ENCODE data around the gene ADGRG4. TPM values are rescaled to one million over a fixed set of nuclear protein-coding genes. Genes with fewer than 3 reads are reported as not detected.

Gene ADGRG4
- total and polyA plus RNA-seq, 4 donors: under 0.01 TPM; not detected in 3

DNA sequence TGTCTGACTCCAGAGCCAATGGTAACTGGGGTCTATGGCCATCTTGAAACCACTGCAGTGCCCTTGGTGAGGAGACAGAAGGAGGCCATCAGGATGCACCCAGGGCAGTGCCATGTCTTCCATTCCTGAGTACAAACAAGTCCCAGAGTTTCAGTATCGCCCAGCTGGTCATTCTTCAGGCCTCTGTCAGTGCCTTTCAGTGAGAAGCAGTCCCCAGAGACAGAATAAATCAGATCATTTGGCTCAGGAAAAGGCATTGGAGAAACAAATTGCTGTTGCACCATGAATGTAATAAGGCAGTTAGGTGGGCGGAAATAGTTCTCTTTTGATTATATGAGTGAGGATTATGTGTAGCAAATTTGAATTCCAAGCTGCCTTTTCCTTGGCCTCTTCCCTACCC, 21.3 kb downstream of the ADGRG4 start:
- no peak for TF ChIP-seq FOXA2 (IDR thresholded peaks at IDR 0.05)
- Histone ChIP-seq H3K9me3 (ENCODE audit: control insufficient read depth in 4 of 4, low read length in 3 of 4) (no peaks in the 10 kb centered on the region), H3K36me3 (ENCODE audit: control insufficient read depth in 4 of 4, insufficient read depth in 3 of 4, low read depth in 1 of 4, low read length in 3 of 4) (no peaks in the 10 kb centered on the region), H3K4me1 (ENCODE audit: control insufficient read depth in 4 of 4, insufficient read depth in 4 of 4, low read length in 3 of 4) (no peaks in the 10 kb centered on the region), H3K4me3 (ENCODE audit: low read depth in 1 of 3, low read length in 3 of 3) (no peak overlapping the region), H3K27ac (ENCODE audit: low read depth in 1 of 2, low read length in 2 of 2) (no peak overlapping the region), H3K9ac (ENCODE audit: low read depth in 1 of 2, low read length in 2 of 2) (no peak overlapping the region), H3K27me3 (ENCODE audit: control insufficient read depth in 4 of 4, insufficient read depth in 4 of 4, low read length in 3 of 4) (peaks cover 0 to 3% (median 0%) of the 10 kb centered on the region in 4 donors)
- WGBS: 84% methylated on average over 2 of the region's 2 CpGs
- DNase-seq (ENCODE audit: low spot score): no peak

DNA sequence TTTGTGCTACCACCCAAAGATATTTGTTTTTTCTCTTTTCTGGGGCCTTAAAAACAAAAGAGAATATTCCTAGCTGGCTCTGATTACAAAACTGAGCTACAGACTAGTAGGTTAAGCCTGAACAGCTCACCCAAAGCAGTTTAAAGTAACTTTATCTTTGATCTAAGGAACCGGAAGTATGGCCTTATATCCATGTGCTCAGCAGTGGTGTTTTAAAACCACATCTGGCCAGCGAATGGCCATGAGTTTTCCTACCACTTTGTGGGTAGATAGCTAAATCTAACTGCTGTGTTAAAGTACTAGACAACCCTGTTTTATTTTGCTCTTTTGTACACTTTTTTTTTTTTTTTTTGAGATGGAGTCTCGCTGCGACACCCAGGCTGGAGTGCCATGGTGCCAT, 24.6 kb downstream of the ADGRG4 start:
- 83% methylated on average over 4 of the region's 4 CpGs for WGBS

DNA sequence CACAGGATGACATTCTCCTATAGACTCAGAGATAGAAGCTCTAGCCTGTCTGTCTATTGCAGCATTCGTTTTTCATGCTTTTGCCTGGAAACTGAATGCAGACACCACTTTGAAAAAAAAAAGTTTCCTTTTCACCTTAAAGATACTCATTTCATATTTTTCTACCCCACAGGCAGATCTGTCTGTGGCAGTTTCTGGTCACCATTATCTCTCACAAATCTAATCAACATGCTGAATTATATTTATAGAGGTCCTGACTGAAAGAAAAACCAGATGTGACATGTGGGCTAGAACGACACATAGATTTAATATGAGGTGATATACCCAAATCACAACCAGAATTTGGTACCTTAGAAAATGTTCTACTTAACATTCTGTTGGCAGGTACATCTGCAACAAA, 28.2 kb downstream of the ADGRG4 start:
- WGBS: 64% methylated on average over 2 of the region's 2 CpGs
- Histone ChIP-seq H3K27me3 (ENCODE audit: control insufficient read depth in 4 of 4, insufficient read depth in 4 of 4, low read length in 3 of 4) (no peaks in the 10 kb centered on the region), H3K9ac (ENCODE audit: low read depth in 1 of 2, low read length in 2 of 2) (no peak overlapping the region), H3K9me3 (ENCODE audit: control insufficient read depth in 4 of 4, low read length in 3 of 4) (no peaks in the 10 kb centered on the region), H3K4me1 (ENCODE audit: control insufficient read depth in 4 of 4, insufficient read depth in 4 of 4, low read length in 3 of 4) (no peaks in the 10 kb centered on the region), H3K4me3 (ENCODE audit: low read depth in 1 of 3, low read length in 3 of 3) (no peak overlapping the region), H3K36me3 (ENCODE audit: control insufficient read depth in 4 of 4, insufficient read depth in 3 of 4, low read depth in 1 of 4, low read length in 3 of 4) (no peaks in the 10 kb centered on the region), H3K27ac (ENCODE audit: low read depth in 1 of 2, low read length in 2 of 2) (no peak overlapping the region)
- TF ChIP-seq NR2F2 (IDR thresholded peaks at IDR 0.05): no peak
- no peak for TF ChIP-seq HNF4A (conservative IDR thresholded peaks at IDR 0.05)
- TF ChIP-seq, protein P1, sequence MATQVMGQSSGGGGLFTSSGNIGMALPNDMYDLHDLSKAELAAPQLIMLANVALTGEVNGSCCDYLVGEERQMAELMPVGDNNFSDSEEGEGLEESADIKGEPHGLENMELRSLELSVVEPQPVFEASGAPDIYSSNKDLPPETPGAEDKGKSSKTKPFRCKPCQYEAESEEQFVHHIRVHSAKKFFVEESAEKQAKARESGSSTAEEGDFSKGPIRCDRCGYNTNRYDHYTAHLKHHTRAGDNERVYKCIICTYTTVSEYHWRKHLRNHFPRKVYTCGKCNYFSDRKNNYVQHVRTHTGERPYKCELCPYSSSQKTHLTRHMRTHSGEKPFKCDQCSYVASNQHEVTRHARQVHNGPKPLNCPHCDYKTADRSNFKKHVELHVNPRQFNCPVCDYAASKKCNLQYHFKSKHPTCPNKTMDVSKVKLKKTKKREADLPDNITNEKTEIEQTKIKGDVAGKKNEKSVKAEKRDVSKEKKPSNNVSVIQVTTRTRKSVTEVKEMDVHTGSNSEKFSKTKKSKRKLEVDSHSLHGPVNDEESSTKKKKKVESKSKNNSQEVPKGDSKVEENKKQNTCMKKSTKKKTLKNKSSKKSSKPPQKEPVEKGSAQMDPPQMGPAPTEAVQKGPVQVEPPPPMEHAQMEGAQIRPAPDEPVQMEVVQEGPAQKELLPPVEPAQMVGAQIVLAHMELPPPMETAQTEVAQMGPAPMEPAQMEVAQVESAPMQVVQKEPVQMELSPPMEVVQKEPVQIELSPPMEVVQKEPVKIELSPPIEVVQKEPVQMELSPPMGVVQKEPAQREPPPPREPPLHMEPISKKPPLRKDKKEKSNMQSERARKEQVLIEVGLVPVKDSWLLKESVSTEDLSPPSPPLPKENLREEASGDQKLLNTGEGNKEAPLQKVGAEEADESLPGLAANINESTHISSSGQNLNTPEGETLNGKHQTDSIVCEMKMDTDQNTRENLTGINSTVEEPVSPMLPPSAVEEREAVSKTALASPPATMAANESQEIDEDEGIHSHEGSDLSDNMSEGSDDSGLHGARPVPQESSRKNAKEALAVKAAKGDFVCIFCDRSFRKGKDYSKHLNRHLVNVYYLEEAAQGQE (IDR thresholded peaks at IDR 0.05): no peak
- TF ChIP-seq, protein P2, sequence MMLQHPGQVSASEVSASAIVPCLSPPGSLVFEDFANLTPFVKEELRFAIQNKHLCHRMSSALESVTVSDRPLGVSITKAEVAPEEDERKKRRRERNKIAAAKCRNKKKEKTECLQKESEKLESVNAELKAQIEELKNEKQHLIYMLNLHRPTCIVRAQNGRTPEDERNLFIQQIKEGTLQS (IDR thresholded peaks at IDR 0.05): no peak
- TF ChIP-seq GABPA (IDR thresholded peaks at IDR 0.05 in 1 of 2, conservative IDR thresholded peaks at IDR 0.05 in 1 of 2): no peak
- no peak for TF ChIP-seq EGR1 (IDR thresholded peaks at IDR 0.05; ENCODE audit: low read depth in 2 of 2)
- DNase-seq (ENCODE audit: low spot score): no peak

More for the DNA sequence above, 24.6 kb downstream of the ADGRG4 start:
- DNase-seq (ENCODE audit: low spot score): no peak
- no peak overlapping the region for H3K4me3 ChIP-seq (ENCODE audit: low read depth in 1 of 3, low read length in 3 of 3)
- no peaks in the 10 kb centered on the region for H3K9me3 ChIP-seq (ENCODE audit: control insufficient read depth in 4 of 4, low read length in 3 of 4)
- H3K27ac ChIP-seq (ENCODE audit: low read depth in 1 of 2, low read length in 2 of 2): no peak overlapping the region
- H3K27me3 ChIP-seq (ENCODE audit: control insufficient read depth in 4 of 4, insufficient read depth in 4 of 4, low read length in 3 of 4): peaks cover 0 to 3% (median 0%) of the 10 kb centered on the region in 4 donors
- H3K9ac ChIP-seq (ENCODE audit: low read depth in 1 of 2, low read length in 2 of 2): no peak overlapping the region
- TF ChIP-seq RAD21 (IDR thresholded peaks at IDR 0.05): no peak
- no peak for TF ChIP-seq GABPA (IDR thresholded peaks at IDR 0.05 in 1 of 2, conservative IDR thresholded peaks at IDR 0.05 in 1 of 2)
- TF ChIP-seq FOXA2 (IDR thresholded peaks at IDR 0.05): no peak
- H3K4me1 ChIP-seq (ENCODE audit: control insufficient read depth in 4 of 4, insufficient read depth in 4 of 4, low read length in 3 of 4): no peaks in the 10 kb centered on the region
- H3K36me3 ChIP-seq (ENCODE audit: control insufficient read depth in 4 of 4, insufficient read depth in 3 of 4, low read depth in 1 of 4, low read length in 3 of 4): no peaks in the 10 kb centered on the region

DNA sequence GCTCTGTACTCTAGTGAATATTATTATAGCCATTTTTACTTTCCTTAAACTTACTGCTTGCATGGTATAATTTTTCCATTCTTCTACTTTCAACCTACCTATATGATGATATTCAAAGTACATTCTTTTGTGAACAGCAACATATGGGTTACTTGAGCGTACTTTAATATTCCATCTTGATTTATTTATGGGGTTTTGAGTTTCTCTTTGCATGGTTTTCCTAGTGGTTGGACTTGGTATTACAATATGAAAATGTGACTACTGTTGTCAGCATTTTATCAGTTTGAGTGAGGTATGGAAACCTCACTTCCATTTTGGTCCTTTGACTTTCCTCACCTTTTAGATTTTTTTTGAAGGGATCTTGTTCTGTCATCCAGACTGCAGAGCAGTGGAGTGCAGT, 35.9 kb downstream of the ADGRG4 start:
- Histone ChIP-seq H3K4me1 (ENCODE audit: control insufficient read depth in 4 of 4, insufficient read depth in 4 of 4, low read length in 3 of 4) (no peaks in the 10 kb centered on the region), H3K9me3 (ENCODE audit: control insufficient read depth in 4 of 4, low read length in 3 of 4) (peaks cover 0 to 3% (median 0%) of the 10 kb centered on the region in 4 donors), H3K27ac (ENCODE audit: low read depth in 1 of 2, low read length in 2 of 2) (no peak overlapping the region), H3K27me3 (ENCODE audit: control insufficient read depth in 4 of 4, insufficient read depth in 4 of 4, low read length in 3 of 4) (peaks cover 0 to 6% (median 0%) of the 10 kb centered on the region in 4 donors), H3K9ac (ENCODE audit: low read depth in 1 of 2, low read length in 2 of 2) (no peak overlapping the region), H3K36me3 (ENCODE audit: control insufficient read depth in 4 of 4, insufficient read depth in 3 of 4, low read depth in 1 of 4, low read length in 3 of 4) (no peaks in the 10 kb centered on the region), H3K4me3 (ENCODE audit: low read depth in 1 of 3, low read length in 3 of 3) (no peak overlapping the region)
- WGBS: 93% methylated on average over 1 of the region's 1 CpG
- TF ChIP-seq, protein P3, sequence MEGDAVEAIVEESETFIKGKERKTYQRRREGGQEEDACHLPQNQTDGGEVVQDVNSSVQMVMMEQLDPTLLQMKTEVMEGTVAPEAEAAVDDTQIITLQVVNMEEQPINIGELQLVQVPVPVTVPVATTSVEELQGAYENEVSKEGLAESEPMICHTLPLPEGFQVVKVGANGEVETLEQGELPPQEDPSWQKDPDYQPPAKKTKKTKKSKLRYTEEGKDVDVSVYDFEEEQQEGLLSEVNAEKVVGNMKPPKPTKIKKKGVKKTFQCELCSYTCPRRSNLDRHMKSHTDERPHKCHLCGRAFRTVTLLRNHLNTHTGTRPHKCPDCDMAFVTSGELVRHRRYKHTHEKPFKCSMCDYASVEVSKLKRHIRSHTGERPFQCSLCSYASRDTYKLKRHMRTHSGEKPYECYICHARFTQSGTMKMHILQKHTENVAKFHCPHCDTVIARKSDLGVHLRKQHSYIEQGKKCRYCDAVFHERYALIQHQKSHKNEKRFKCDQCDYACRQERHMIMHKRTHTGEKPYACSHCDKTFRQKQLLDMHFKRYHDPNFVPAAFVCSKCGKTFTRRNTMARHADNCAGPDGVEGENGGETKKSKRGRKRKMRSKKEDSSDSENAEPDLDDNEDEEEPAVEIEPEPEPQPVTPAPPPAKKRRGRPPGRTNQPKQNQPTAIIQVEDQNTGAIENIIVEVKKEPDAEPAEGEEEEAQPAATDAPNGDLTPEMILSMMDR (IDR thresholded peaks at IDR 0.05; ENCODE audit: low read depth, low read length, missing input control): peak; percentile 9
- no peak for TF ChIP-seq GABPA (IDR thresholded peaks at IDR 0.05 in 1 of 2, conservative IDR thresholded peaks at IDR 0.05 in 1 of 2)
- TF ChIP-seq, protein P2 (IDR thresholded peaks at IDR 0.05): no peak
- DNase-seq (ENCODE audit: low spot score): no peak
